ENCODE results near the gene SPATA32. TPM values are rescaled to one million over a fixed set of nuclear protein-coding genes. Genes with fewer than 3 reads are reported as not detected.
"Not testable (repeated sequence)": the region's sequence is repeated elsewhere in the genome, so short reads cannot be mapped to it uniquely, and the experiment has no call there.

SPATA32 gene
- total and polyA plus RNA-seq, 8 donors = 0.13 to 0.69 (median 0.44) TPM; not detected in 2

- Histone ChIP-seq H3K36me3 (peaks cover 0 to 6% of the 10 kb centered on the region in 2 donors), H3K4me3 (no peak overlapping the region), H3K9me3 (no peaks in the 10 kb centered on the region), H3K27ac (peak overlapping the region; percentile 0 to 83), H3K4me1 (peaks cover 40 to 88% of the 10 kb centered on the region in 2 donors), H3K27me3 (no peaks in the 10 kb centered on the region)
- no peak for DNase-seq
- no peak for TF ChIP-seq CTCF (IDR thresholded peaks at IDR 0.05)
- ATAC-seq = no peak
- intact Hi-C loops (cut with DNase I) = no loop called here
Measured at GRCh38 chr17:45306094-45306493, 44.2 kb upstream of the SPATA32 start.

- no peaks in the 10 kb centered on the region for H3K9me3 ChIP-seq
- peaks cover 0 to 6% of the 10 kb centered on the region in 2 donors for H3K36me3 ChIP-seq
- peak overlapping the region in 1 of 2 donors; percentile 0 for H3K27ac ChIP-seq
- no peak overlapping the region for H3K4me3 ChIP-seq
- intact Hi-C loops (cut with DNase I) = no loop called here
- no peak for TF ChIP-seq CTCF (IDR thresholded peaks at IDR 0.05)
- H3K27me3 ChIP-seq = no peaks in the 10 kb centered on the region
- DNase-seq (no peak), ATAC-seq (no peak)
- peaks cover 39 to 88% of the 10 kb centered on the region in 2 donors for H3K4me1 ChIP-seq
Measured at GRCh38 chr17:45305530-45306087, 43.7 kb upstream of the SPATA32 start.

GRCh38 chr17:45302649-45303173 lies 40.8 kb upstream of the SPATA32 start:
- peaks cover 35 to 88% of the 10 kb centered on the region in 2 donors for H3K4me1 ChIP-seq
- intact Hi-C loops (cut with DNase I) = no loop called here
- DNase-seq (no peak), ATAC-seq (peak; percentile 25)
- peak overlapping the region; percentile 22 to 46 for H3K27ac ChIP-seq
- no peaks in the 10 kb centered on the region for H3K9me3 ChIP-seq
- H3K36me3 ChIP-seq = no peaks in the 10 kb centered on the region
- H3K4me3 ChIP-seq = no peak overlapping the region
- TF ChIP-seq CTCF (IDR thresholded peaks at IDR 0.05) = no peak
- H3K27me3 ChIP-seq = no peaks in the 10 kb centered on the region

GRCh38 chr17:45302220-45302619 lies 40.3 kb upstream of the SPATA32 start:
- ATAC-seq; H3K9me3 ChIP-seq; intact Hi-C loops (cut with DNase I); H3K4me3 ChIP-seq; H3K27me3 ChIP-seq; DNase-seq; H3K36me3 ChIP-seq: not testable (repeated sequence)
- H3K4me1 ChIP-seq = peaks cover 31 to 88% of the 10 kb centered on the region in 2 donors
- H3K27ac ChIP-seq = peak overlapping the region; percentile 22 to 46

GRCh38 chr17:45301674-45302073 lies 39.8 kb upstream of the SPATA32 start:
- Histone ChIP-seq H3K36me3 (no peaks in the 10 kb centered on the region), H3K4me1 (peaks cover 29 to 88% of the 10 kb centered on the region in 2 donors), H3K27ac (no peak overlapping the region), H3K9me3 (no peaks in the 10 kb centered on the region), H3K4me3 (no peak overlapping the region), H3K27me3 (no peaks in the 10 kb centered on the region)
- DNase-seq (no peak), ATAC-seq (no peak)
- no peak for TF ChIP-seq CTCF (IDR thresholded peaks at IDR 0.05)
- intact Hi-C loops (cut with DNase I) = no loop called here
